ENCODE data around the gene NR1D1.

DNA sequence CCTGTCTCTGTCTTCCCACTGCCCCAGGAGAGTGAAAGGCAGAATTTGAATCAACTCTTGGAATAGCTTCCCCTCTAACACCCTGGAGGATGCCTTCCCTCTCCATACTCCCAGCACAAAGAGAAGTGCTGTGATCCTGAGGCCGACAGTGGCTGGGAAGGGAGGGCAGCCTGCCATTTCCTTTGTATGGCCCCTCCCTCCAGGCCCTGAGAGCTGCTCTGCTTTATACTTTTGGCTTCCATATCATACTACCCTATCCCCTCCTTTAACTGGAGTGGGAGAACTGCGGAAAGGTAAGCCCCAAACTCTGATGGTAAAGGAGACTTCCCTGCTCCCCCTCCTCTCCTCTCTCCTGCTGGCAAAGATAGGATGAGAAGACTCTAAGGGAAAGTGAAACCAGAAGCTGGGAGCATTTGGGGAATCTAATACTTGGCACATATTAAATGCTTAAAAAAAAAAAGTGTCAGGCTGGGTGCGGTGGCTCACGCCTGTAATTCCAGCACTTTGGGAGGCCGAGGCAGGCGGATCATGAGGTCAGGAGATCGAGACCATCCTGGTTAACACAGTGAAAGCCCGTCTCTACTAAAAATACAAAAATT lies 42.1 kb downstream of the NR1D1 start:
- TF ChIP-seq CTCF (IDR thresholded peaks at IDR 0.05) (no peak), POLR2A (IDR thresholded peaks at IDR 0.05; ENCODE audit: low read depth) (no peak), EP300 (IDR thresholded peaks at IDR 0.05) (no peak)

Measured in esophagus muscularis mucosa (tissue), 4 donors.